ENCODE measurements around the gene PIK3R3. TPM values are rescaled to one million over a fixed set of nuclear protein-coding genes. Genes with fewer than 3 reads are reported as not detected.
A peak's percentile ranks its signal among the peaks of the same experiment; 100 is the strongest.

The PIK3R3 gene
- total RNA-seq, 4 donors from 2014 or later: 3.0 to 5.9 (median 4.7) TPM

DNA sequence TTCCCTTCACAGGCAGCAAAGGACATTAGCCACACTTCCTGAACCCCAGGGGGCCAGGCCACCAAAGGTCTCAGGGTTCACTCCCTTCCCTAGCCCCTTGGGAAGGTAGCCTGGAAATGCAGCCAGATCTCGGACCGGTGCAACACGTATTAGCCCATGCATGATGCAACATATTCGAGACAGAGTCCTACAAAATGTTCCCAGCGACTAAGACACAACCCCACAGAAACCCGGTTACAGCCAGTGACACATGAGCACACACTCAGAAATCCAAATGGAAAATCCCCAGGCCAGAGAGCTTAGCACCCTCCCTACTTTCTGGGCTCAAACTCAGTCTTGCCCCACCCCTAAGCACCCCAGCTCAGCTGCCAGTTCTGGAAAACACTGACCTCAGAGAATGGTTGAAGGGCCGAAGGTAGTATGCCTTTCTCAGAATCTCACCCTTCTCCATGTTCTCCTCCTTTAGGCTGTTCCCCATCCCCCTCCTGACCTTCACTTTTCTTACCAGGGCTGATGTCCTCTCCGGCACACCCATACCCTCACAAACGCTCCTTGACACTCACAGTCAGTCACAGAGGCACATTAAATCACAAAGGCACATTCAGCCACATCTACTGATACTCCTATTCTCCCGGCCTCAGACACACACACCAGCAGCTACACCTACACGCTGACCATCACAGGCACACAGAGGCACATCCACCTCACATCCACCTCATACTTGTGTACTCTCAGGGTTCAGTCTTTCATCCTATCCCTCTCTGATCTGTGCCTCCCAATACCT is 42.2 kb upstream of the PIK3R3 start, which contains the start of gene TSPAN1:
TSS of gene TSPAN1 (plus strand) at position 640 of the 784 bp plus-strand sequence. CDS start 6,021 bp downstream, outside the sequence.
- WGBS, 2 donors (ENCODE audit: low coverage in 1 of 2): 46 to 66% methylated on average over 2 to 11 of the region's 11 CpGs
- TF ChIP-seq POLR2A (IDR thresholded peaks at IDR 0.05) (no peak), EP300 (IDR thresholded peaks at IDR 0.05; ENCODE audit: low read depth) (no peak), POLR2AphosphoS5 (IDR thresholded peaks at IDR 0.05) (no peak)
- TF ChIP-seq, protein P1, sequence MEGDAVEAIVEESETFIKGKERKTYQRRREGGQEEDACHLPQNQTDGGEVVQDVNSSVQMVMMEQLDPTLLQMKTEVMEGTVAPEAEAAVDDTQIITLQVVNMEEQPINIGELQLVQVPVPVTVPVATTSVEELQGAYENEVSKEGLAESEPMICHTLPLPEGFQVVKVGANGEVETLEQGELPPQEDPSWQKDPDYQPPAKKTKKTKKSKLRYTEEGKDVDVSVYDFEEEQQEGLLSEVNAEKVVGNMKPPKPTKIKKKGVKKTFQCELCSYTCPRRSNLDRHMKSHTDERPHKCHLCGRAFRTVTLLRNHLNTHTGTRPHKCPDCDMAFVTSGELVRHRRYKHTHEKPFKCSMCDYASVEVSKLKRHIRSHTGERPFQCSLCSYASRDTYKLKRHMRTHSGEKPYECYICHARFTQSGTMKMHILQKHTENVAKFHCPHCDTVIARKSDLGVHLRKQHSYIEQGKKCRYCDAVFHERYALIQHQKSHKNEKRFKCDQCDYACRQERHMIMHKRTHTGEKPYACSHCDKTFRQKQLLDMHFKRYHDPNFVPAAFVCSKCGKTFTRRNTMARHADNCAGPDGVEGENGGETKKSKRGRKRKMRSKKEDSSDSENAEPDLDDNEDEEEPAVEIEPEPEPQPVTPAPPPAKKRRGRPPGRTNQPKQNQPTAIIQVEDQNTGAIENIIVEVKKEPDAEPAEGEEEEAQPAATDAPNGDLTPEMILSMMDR (IDR thresholded peaks at IDR 0.05): no peak
- no peak for DNase-seq
- in situ Hi-C loops (cut with MboI; ENCODE audit: low pct_ligation_motif_present in 1 of 4, low pct_unique_long_range_greater_than_20kb in 1 of 4, low sequenced_read_pairs in 3 of 4) (loop anchor here in 3 of 4 donors (5.0 kb wide), 1 partner anchor 137 kb away; no protein-coding TSS in a partner anchor), intact Hi-C loops (cut with DNase I; ENCODE audit: low total_unique reads) (no loop called here)
- Histone ChIP-seq H3K4me1 (peaks cover 8 to 32% (median 18%) of the 10 kb centered on the region in 4 donors), H3K27ac (peak within 1 kb of the TSS; percentile 1 to 32 (median 27)), H3K36me3 (no peaks in the 10 kb centered on the region), H3K4me3 (no peak within 1 kb of the TSS), H3K27me3 (no peaks in the 10 kb centered on the region), H3K9me3 (no peaks in the 10 kb centered on the region)

DNA sequence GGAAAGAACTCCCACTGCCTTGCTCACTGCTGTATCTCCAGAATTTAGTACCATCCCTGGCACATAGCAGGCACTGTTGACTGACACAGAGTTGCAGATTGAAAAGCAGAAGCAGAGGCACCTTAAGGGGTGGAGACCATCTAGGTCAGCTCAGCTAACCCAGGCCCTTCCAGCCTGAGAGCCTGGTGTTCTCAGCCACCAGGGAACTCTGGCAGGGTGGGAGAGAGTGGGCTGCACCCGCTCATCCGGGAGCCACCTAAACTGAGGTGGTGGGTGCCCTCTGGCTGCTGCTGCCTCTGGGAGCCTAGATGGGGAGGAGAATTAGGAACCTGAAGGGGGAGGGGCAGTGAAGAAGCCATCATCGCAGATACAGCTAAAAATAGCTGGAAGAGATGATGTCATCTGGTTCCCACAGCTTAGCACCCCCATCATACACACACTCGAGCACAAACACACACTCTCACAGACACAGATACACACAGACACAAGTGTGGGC is 41.0 kb upstream of the PIK3R3 start:
- DNase-seq: no peak
- intact Hi-C loops (cut with DNase I; ENCODE audit: low total_unique reads): no loop called here
- Histone ChIP-seq H3K36me3 (no peaks in the 10 kb centered on the region), H3K27ac (no peak overlapping the region), H3K4me3 (no peak overlapping the region), H3K4me1 (peaks cover 4 to 20% (median 14%) of the 10 kb centered on the region in 4 donors), H3K9me3 (no peaks in the 10 kb centered on the region), H3K27me3 (no peaks in the 10 kb centered on the region)
- no peak for TF ChIP-seq POLR2AphosphoS5 (IDR thresholded peaks at IDR 0.05)
- no peak for TF ChIP-seq POLR2A (IDR thresholded peaks at IDR 0.05)
- TF ChIP-seq EP300 (IDR thresholded peaks at IDR 0.05; ENCODE audit: low read depth): no peak
- TF ChIP-seq, protein P1 (IDR thresholded peaks at IDR 0.05): no peak
- WGBS, 2 donors (ENCODE audit: low coverage in 1 of 2): 33% methylated on average over 4 of the region's 4 CpGs; no CpG with 5 or more reads in 1 of the 2 donors
- in situ Hi-C loops (cut with MboI; ENCODE audit: low pct_ligation_motif_present in 1 of 4, low pct_unique_long_range_greater_than_20kb in 1 of 4, low sequenced_read_pairs in 3 of 4): no loop called here

DNA sequence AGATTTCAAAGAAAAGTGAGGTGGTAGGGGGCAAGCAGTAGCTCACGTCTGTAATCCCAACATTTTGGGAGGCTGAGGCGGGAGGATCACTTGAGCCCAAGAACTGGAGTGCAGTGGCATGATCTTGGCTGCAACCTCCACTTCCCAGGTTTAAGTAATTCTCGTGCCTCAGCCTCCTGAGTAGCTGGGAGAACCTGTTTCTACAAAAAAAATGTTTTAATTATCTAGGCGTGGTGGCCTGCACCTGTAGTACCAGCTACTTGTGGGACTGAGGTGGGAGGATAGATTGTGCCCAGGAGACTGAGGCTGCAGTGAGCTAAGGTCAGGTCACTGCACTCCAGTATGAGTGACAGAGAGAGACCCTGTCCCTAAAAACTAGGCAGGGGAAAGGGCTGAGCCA is 39.9 kb upstream of the PIK3R3 start:
- no peak for TF ChIP-seq POLR2AphosphoS5 (IDR thresholded peaks at IDR 0.05)
- no peak for TF ChIP-seq EP300 (IDR thresholded peaks at IDR 0.05; ENCODE audit: low read depth)
- H3K4me3 ChIP-seq: no peak overlapping the region
- no peaks in the 10 kb centered on the region for H3K9me3 ChIP-seq
- in situ Hi-C loops (cut with MboI; ENCODE audit: low pct_ligation_motif_present in 1 of 4, low pct_unique_long_range_greater_than_20kb in 1 of 4, low sequenced_read_pairs in 3 of 4) (no loop called here), intact Hi-C loops (cut with DNase I; ENCODE audit: low total_unique reads) (no loop called here)
- H3K27ac ChIP-seq: peak overlapping the region in 1 of 4 donors; percentile 6
- no peaks in the 10 kb centered on the region for H3K36me3 ChIP-seq
- no peak for DNase-seq
- 64 to 75% methylated on average over 2 to 4 of the region's 4 CpGs for WGBS, 2 donors (ENCODE audit: low coverage in 1 of 2)
- H3K4me1 ChIP-seq: peaks cover 5 to 23% (median 15%) of the 10 kb centered on the region in 4 donors
- H3K27me3 ChIP-seq: peaks cover 4% of the 10 kb centered on the region

DNA sequence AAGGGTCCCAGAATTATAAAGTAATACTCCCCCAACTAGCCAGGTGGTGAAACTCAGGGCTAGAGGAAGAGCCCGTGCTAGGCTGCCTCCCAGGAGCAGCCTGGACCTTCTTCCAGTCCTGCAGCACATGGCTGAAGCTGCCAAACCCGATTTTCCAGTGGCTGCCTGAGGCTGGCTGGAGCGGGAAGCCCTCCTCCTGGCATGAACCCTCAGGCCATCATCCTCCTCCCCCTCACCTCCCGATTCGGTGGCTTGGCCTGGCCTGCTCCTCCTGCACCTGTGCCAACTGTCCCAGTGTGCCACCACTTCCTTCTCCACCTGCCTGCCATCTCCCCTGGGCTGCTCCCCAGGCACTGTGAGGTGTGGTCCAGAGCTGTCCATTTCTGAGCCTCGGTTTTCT is 39.4 kb upstream of the PIK3R3 start:
- 33% methylated on average over 5 of the region's 6 CpGs; no CpG with 5 or more reads in 1 of the 2 donors for WGBS, 2 donors (ENCODE audit: low coverage in 1 of 2)
- in situ Hi-C loops (cut with MboI; ENCODE audit: low pct_ligation_motif_present in 1 of 4, low pct_unique_long_range_greater_than_20kb in 1 of 4, low sequenced_read_pairs in 3 of 4): no loop called here

More for the DNA sequence above, 39.4 kb upstream of the PIK3R3 start:
- peak; percentile 56 for DNase-seq
- Histone ChIP-seq H3K9me3 (no peaks in the 10 kb centered on the region), H3K27ac (peak overlapping the region in 1 of 4 donors; percentile 6), H3K36me3 (no peaks in the 10 kb centered on the region), H3K4me3 (no peak overlapping the region), H3K27me3 (peaks cover 7% of the 10 kb centered on the region), H3K4me1 (peaks cover 9 to 28% (median 19%) of the 10 kb centered on the region in 4 donors)
- intact Hi-C loops (cut with DNase I; ENCODE audit: low total_unique reads): no loop called here
- TF ChIP-seq EP300 (IDR thresholded peaks at IDR 0.05; ENCODE audit: low read depth): no peak
- TF ChIP-seq POLR2AphosphoS5 (IDR thresholded peaks at IDR 0.05): no peak
- TF ChIP-seq, protein P1 (IDR thresholded peaks at IDR 0.05): no peak
- TF ChIP-seq POLR2A (IDR thresholded peaks at IDR 0.05): no peak
